Erythroblast (primary cell): ENCODE results near the gene ANTXR1.

Experiments used
- GATA1 ChIP-seq: IDR thresholded peaks from 2 replicates; pipeline ENCODE4 v1.6.1; 2011; ENCODE audit warnings: low read depth, mild to moderate bottlenecking, control low read depth, low read length, moderate library complexity
- POLR2A ChIP-seq: IDR thresholded peaks from 2 replicates; pipeline ENCODE4 v1.6.1; 2011; ENCODE audit warnings: mild to moderate bottlenecking, low read length

DNA sequence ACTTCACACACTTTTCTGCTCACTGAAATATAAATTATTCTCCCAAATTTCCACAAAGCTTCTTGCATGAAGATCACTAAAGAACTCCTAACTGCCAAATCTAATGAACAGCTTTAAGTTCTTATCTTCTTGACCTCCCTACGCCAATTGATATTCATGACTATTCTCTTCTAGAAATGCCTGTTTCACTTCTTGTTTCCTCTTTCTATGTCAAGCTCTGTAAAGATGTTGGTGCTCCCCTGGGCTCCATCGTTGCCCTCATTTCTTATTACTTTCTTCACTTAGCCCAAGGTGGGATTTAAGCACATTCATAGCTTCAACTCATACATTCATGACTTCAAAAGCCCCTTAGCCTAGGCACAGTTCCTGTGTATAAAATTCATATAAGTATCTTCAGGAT is 9.2 kb upstream of the ANTXR1 start:
- TF ChIP-seq POLR2A (no peak), GATA1 (no peak)
